Memory B cell (primary cell): ENCODE measurements around the gene DAO.
A peak's percentile ranks its signal among the peaks of the same experiment; 100 is the strongest.

Source experiments
- ATAC-seq: fragments of 150-1000 bp; cut with Tn5 transposase; 2 replicates; pipeline ENCODE4 v1.10.0; 2021; ENCODE audit warnings: low read depth, mild to moderate bottlenecking, moderate library complexity
- DNase-seq, 2 donors: peaks; one replicate each; pipeline ENCODE4 v3.0.0; 2022; ENCODE audit warnings: low spot score in 2 of 2
- H3K27ac Mint-ChIP-seq: one replicate; pipeline ENCODE4 v1.8.0; 2022; ENCODE audit warnings: mild to moderate bottlenecking, moderate library complexity, mixed read lengths
- H3K27me3 Mint-ChIP-seq: one replicate; pipeline ENCODE4 v1.8.0; 2022; ENCODE audit warnings: mixed read lengths
- H3K36me3 Mint-ChIP-seq: one replicate; pipeline ENCODE4 v1.8.0; 2022; ENCODE audit warnings: mild to moderate bottlenecking, mixed read lengths
- H3K4me1 Mint-ChIP-seq: one replicate; pipeline ENCODE4 v1.8.0; 2022; ENCODE audit warnings: mixed read lengths
- H3K4me3 Mint-ChIP-seq: one replicate; pipeline ENCODE4 v1.8.0; 2022; ENCODE audit warnings: mild to moderate bottlenecking, moderate library complexity, mixed read lengths
- H3K9me3 Mint-ChIP-seq: one replicate; pipeline ENCODE4 v1.8.0; 2022; ENCODE audit warnings: mixed read lengths

DAO gene

DNA sequence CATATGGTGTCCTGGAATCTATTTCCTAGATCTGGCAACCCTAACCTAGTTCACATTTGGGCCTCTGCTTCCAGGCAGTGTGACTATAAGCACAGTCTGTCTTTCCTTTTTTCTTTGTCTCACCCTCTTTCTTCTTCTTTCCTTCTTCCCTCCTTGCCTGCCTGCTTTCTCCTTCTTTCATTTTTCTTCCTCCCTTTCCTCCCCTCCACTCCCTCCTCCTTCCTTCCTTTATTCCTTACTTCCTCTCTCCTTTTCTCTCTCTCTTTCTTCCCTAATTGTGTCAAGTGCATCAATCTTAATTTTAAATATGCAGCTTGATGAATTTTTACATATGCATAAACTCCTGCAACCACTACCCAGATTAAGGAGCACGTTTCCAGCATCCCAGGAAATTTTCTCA lies 4.6 kb upstream of the DAO start:
- DNase-seq (no peak), ATAC-seq (no peak)
- no peak overlapping the region for H3K4me3 Mint-ChIP-seq
- H3K27ac Mint-ChIP-seq, result no peak overlapping the region
- H3K27me3 Mint-ChIP-seq, result no peaks in the 10 kb centered on the region
- peaks cover 3% of the 10 kb centered on the region for H3K4me1 Mint-ChIP-seq
- no peaks in the 10 kb centered on the region for H3K9me3 Mint-ChIP-seq
- no peaks in the 10 kb centered on the region for H3K36me3 Mint-ChIP-seq

DNA sequence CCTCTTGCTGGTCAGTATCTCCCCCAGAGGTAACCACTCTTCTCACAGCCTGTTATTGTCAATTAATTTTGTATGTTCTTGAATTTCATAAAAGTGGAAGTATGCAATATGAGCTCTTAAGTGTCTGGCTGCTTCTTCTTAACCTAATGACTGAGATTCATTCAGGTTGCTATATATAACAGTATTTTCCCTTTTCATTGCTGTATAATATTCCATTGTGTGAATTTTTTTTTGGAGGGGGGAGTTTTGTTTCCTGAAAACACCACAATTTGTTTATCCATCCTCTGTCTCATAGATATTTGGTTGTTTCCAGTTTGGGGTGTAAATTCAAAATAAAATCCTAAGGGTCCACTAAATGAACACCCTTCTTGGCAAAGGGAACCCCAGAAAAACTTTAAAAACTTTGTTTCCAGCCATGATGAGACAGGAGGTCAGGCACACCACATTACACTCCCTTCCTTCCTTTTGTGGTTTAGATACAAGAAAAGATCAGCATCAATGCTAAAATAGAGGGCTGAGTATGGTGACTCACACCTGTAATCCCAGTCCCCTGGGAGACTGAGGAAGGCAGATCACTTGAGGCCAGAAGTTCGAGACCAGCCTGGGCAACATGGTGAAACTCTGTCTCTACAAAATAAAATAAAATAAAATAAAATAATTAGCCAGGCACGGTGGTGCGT lies 4.1 kb upstream of the DAO start:
- no peak overlapping the region for H3K27ac Mint-ChIP-seq
- ATAC-seq, result no peak
- no peak for DNase-seq

DNA sequence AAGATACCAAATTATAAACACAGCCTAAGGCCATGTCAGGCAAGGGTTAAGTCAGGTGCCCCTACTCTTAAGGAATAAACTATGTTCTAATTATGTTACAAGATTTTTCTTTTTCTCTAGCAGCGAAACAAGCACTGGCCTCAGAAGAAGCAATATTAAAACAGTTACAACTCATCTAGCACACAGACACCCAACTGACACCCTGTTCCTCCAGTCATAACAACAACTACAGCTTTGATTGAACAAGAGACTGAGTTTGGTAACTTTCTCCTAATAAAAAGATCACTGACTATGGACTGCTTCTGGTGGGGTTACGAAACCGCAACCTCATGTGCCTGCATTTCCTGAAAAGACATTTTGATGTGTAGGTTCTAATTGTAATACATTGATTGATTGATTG lies 3.3 kb upstream of the DAO start:
- no peak overlapping the region for H3K4me3 Mint-ChIP-seq
- ATAC-seq, result no peak
- H3K36me3 Mint-ChIP-seq, result no peaks in the 10 kb centered on the region

More for the DNA sequence above, 4.1 kb upstream of the DAO start:
- H3K27me3 Mint-ChIP-seq, result no peaks in the 10 kb centered on the region
- H3K4me3 Mint-ChIP-seq, result no peak overlapping the region
- H3K9me3 Mint-ChIP-seq, result no peaks in the 10 kb centered on the region
- H3K4me1 Mint-ChIP-seq, result peaks cover 3% of the 10 kb centered on the region
- no peaks in the 10 kb centered on the region for H3K36me3 Mint-ChIP-seq

GRCh38 chr12:108881953-108882352 lies 2.1 kb downstream of the DAO start:
- H3K27me3 Mint-ChIP-seq, result no peaks in the 10 kb centered on the region
- ATAC-seq (no peak), DNase-seq (no peak)
- no peaks in the 10 kb centered on the region for H3K9me3 Mint-ChIP-seq
- no peaks in the 10 kb centered on the region for H3K36me3 Mint-ChIP-seq
- no peak overlapping the region for H3K4me3 Mint-ChIP-seq
- no peak overlapping the region for H3K27ac Mint-ChIP-seq
- no peaks in the 10 kb centered on the region for H3K4me1 Mint-ChIP-seq

More for the DNA sequence above, 3.3 kb upstream of the DAO start:
- no peaks in the 10 kb centered on the region for H3K27me3 Mint-ChIP-seq
- no peaks in the 10 kb centered on the region for H3K9me3 Mint-ChIP-seq
- DNase-seq, result no peak
- peaks cover 3% of the 10 kb centered on the region for H3K4me1 Mint-ChIP-seq
- H3K27ac Mint-ChIP-seq, result no peak overlapping the region

DNA sequence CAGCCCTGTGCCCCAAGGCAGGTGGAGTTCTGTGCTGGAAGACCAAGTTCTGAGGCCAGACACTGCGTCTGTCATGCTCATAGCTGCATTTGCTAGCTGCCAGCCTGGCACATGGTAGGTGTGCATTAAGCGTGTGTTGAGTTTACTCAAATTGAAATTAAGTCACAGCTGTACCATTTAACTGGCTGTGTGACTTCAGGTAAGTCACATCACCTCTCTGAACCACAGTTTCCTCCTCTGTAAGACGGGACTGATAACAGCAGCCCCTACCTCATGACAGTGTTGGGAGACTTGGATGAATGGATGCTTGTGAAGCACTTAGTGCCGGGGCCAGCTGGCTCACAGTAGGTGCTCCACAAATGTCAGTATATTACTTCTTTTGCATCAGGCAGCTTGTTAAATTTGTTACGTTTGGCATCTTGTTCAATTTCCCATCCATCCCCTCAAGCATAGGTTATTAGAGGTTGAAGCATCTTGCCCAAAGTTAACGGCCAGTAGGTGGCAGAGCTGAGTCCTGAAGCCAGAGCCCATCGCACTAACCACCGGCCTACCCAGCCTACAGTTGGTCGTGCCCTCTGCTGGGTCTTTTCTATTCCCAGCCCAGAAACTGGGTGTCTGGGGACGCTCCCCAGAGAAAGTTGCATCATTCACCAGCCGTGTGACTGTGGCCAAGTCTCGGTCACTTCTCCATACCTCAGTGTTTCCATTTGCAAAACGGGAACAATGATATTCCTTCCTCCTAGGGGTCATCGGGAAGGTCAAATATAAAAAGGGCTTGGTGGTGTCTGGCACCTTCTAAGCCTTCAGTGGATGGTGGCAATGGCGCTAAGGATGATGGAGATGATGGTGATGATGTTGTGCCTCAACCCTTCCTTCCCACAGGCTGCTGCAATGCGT lies 4.5 kb downstream of the DAO start:
- no peak overlapping the region for H3K4me3 Mint-ChIP-seq

DNA sequence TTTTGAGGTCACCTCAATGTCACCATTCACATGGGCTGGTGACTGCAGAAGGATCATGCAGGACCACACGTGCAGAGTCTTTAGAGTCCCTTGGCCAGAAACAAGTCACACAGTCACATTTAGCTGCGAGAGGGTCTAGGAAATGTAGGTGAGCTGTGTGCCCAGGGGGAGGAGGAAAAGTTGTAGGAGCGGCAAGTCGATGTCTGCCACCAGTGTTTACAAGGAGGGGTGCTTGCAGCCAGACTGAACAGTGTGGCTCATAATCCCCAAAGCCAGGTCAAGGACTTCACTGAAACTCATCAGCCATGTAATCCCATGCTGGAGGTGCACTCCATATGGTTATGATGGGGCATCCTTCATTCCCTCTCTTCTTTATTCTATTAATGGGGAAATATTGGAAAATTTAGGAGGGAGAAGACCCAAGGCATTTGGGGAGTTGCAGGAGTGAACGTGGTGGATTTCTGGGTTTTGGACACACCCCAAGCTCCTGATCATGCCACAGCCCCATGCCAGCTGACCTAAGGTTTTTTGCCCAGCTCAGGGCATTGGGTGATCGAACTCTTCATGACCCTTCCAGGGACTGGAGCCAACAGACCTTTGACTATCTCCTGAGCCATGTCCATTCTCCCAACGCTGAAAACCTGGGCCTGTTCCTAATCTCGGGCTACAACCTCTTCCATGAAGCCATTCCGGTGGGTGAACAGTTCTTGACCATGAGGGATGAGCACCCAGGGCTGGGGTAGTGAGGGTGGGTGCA lies 7.2 kb downstream of the DAO start:
- H3K4me3 Mint-ChIP-seq, result no peak overlapping the region
- no peaks in the 10 kb centered on the region for H3K27me3 Mint-ChIP-seq
- H3K36me3 Mint-ChIP-seq, result no peaks in the 10 kb centered on the region
- peaks cover 2% of the 10 kb centered on the region for H3K4me1 Mint-ChIP-seq
- H3K27ac Mint-ChIP-seq, result no peak overlapping the region
- no peak for ATAC-seq
- no peak for DNase-seq
- peaks cover 5% of the 10 kb centered on the region for H3K9me3 Mint-ChIP-seq

More for the DNA sequence above, 4.5 kb downstream of the DAO start:
- Mint-ChIP-seq H3K36me3 (no peaks in the 10 kb centered on the region), H3K4me1 (peaks cover 2% of the 10 kb centered on the region), H3K9me3 (no peaks in the 10 kb centered on the region), H3K27me3 (no peaks in the 10 kb centered on the region), H3K27ac (no peak overlapping the region)
- DNase-seq (peak; percentile 66 to 68), ATAC-seq (peak; percentile 89)

- ATAC-seq (no peak), DNase-seq (no peak)
- Mint-ChIP-seq H3K27ac (no peak overlapping the region), H3K27me3 (no peaks in the 10 kb centered on the region), H3K4me3 (no peak overlapping the region), H3K9me3 (peaks cover 5% of the 10 kb centered on the region), H3K4me1 (peaks cover 2% of the 10 kb centered on the region), H3K36me3 (no peaks in the 10 kb centered on the region)
These were observed 8.1 kb downstream of the DAO start for GRCh38 chr12:108888031-108888430.

DNA sequence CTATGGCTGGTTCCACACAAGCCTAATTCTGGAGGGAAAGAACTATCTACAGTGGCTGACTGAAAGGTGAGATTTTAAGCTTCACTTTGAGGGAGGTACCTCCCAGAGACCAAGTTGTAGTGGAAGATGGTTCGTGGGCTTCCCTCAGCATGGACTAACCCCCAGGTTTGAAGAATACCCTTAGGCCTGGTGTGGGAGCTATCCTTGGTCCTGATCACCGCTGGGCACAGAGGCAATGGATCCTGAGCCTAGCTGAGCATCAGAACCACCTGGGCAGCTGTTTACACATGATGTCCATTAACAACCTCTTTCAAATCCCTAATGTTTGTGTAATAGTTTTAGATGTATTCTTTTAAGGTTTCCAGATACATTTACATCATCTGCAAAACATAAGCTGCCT lies 10.3 kb downstream of the DAO start:
- Mint-ChIP-seq H3K36me3 (no peaks in the 10 kb centered on the region), H3K4me1 (peaks cover 4% of the 10 kb centered on the region), H3K9me3 (peaks cover 5% of the 10 kb centered on the region), H3K27me3 (peaks cover 2% of the 10 kb centered on the region), H3K4me3 (no peak overlapping the region), H3K27ac (no peak overlapping the region)
- ATAC-seq, result no peak
- no peak for DNase-seq

DNA sequence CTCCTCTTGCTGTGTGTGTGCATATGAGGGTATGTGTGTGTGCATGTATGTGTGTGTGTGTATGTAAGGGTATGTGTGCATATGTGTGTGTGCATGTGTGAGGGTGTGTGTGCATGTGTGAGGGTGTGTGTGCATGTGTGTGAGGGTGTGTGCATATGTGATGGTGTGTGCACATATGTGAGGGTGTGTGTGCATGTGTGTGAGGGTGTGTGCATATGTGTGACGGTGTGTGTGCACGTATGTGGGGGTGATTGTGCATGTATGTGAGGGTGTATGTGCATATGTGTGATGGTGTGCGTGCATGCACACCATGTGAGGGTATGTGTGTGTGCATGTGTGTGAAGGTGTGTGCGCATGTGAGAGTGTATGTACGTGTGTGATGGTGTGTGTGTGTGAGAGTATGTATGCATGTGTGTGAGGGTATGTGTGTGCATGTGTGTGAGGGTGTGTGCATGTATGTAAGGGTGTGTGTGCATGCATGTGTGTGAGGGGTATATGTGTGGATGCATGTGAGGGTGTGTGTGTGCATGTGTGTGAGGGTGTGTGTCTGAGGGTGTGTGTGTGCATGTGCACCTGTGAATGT lies 15.4 kb downstream of the DAO start:
- ATAC-seq, result no peak
- Mint-ChIP-seq H3K9me3 (peaks cover 5% of the 10 kb centered on the region), H3K4me1 (peaks cover 4% of the 10 kb centered on the region), H3K27me3 (peaks cover 7% of the 10 kb centered on the region), H3K4me3 (no peak overlapping the region), H3K27ac (no peak overlapping the region), H3K36me3 (no peaks in the 10 kb centered on the region)
- DNase-seq, result no peak

DNA sequence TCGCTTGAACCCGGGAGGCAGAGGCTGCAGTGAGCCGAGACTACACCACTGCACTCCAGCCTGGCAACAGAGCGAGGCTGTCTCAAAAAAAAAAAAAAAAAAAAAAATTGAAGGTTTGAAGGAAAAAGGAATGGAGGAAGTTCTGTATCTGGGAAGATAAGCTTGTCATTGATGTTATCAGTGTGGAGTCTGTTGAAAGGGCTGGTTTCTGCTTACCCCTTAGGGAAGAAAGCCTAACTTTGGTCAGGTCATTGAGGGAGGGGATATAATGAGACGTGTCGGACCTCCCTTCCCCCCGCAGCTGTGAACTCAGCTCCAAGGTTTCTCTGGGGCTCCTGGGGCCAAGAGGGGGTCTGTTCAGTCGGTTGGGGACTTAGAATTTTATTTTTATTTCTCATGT lies 16.4 kb downstream of the DAO start:
- ATAC-seq (no peak), DNase-seq (no peak)
- no peaks in the 10 kb centered on the region for H3K36me3 Mint-ChIP-seq
- peaks cover 8% of the 10 kb centered on the region for H3K27me3 Mint-ChIP-seq
- H3K27ac Mint-ChIP-seq, result no peak overlapping the region
- peaks cover 4% of the 10 kb centered on the region for H3K4me1 Mint-ChIP-seq
- H3K4me3 Mint-ChIP-seq, result no peak overlapping the region
- peaks cover 3% of the 10 kb centered on the region for H3K9me3 Mint-ChIP-seq

- DNase-seq (no peak), ATAC-seq (no peak)
- Mint-ChIP-seq H3K27ac (no peak overlapping the region), H3K9me3 (peaks cover 3% of the 10 kb centered on the region), H3K36me3 (no peaks in the 10 kb centered on the region), H3K4me1 (peaks cover 4% of the 10 kb centered on the region), H3K27me3 (peaks cover 8% of the 10 kb centered on the region), H3K4me3 (no peak overlapping the region)
These were observed 16.9 kb downstream of the DAO start for GRCh38 chr12:108896817-108897216.

DNA sequence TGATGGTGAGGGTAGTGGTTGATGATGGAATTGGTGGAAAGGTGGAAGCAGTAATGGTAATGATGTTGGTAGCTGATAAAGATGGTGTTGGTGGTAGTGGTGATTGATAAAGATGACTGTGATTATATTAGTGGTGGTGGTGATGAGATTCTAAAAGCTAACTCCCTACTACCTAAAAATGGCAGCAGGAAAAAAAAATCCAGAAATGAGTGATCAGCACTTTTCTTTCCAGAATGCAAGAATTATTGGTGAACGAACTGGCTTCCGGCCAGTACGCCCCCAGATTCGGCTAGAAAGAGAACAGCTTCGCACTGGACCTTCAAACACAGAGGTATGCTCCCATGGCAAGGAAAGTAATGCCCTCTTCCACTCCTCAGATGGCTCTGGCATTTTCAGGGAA lies 19.3 kb downstream of the DAO start:
- no peak overlapping the region for H3K27ac Mint-ChIP-seq

GRCh38 chr12:108905725-108906124 lies 25.8 kb downstream of the DAO start:
- peak in 1 of 2 donors; percentile 21 for DNase-seq
- H3K4me1 Mint-ChIP-seq, result peaks cover 7% of the 10 kb centered on the region
- no peak overlapping the region for H3K27ac Mint-ChIP-seq
- ATAC-seq, result peak; percentile 96
- H3K27me3 Mint-ChIP-seq, result peaks cover 1% of the 10 kb centered on the region
- H3K36me3 Mint-ChIP-seq, result no peaks in the 10 kb centered on the region
- peak overlapping the region; percentile 45 for H3K4me3 Mint-ChIP-seq
- H3K9me3 Mint-ChIP-seq, result no peaks in the 10 kb centered on the region

More for the DNA sequence above, 19.3 kb downstream of the DAO start:
- Mint-ChIP-seq H3K9me3 (peaks cover 3% of the 10 kb centered on the region), H3K4me3 (no peak overlapping the region), H3K27me3 (peaks cover 9% of the 10 kb centered on the region), H3K36me3 (no peaks in the 10 kb centered on the region), H3K4me1 (peaks cover 4% of the 10 kb centered on the region)
- ATAC-seq (no peak), DNase-seq (no peak)

- Mint-ChIP-seq H3K9me3 (no peaks in the 10 kb centered on the region), H3K36me3 (no peaks in the 10 kb centered on the region), H3K27me3 (peaks cover 1% of the 10 kb centered on the region), H3K4me3 (no peak overlapping the region), H3K4me1 (peaks cover 7% of the 10 kb centered on the region), H3K27ac (no peak overlapping the region)
- ATAC-seq (no peak), DNase-seq (no peak)
These were observed 27.1 kb downstream of the DAO start for GRCh38 chr12:108906971-108907370.
